NOMO-1 (cell line): ENCODE results near the gene ACOT11.

Experiments used
- DNase-seq, 2 experiments: peaks; one replicate each; lab custom pipeline; 2025; ENCODE audit not compliant: unreplicated experiment in 2 of 2; lab: John Stamatoyannopoulos, UW

ACOT11 gene

GRCh38 chr1:54640863-54641836 is 93.1 kb downstream of the ACOT11 start, which contains the start of gene MROH7:
MROH7 (plus strand) TSS chr1:54641786; CDS start chr1:54652927, 11,141 bp downstream.
- DNase-seq, result no peak

DNA sequence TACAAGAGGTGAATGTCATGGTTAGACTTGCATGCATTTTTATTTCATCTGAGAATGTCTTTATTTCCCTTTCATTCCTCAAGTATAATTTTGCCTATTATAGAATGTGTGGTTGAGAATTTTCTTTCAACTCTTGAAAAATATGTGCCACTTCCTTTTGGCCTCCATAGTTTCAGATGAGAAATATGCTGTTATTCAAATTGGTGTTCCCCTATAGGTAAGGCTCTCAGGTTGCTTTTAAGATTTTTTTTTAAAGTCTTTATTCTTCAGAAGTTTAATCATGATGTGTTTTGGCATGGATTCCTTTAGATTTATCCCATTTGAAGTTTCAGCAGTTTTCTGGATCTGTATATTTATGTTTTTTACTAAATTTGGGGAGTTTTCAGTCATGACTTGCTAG is 95.7 kb downstream of the ACOT11 start:
- no peak for DNase-seq

DNA sequence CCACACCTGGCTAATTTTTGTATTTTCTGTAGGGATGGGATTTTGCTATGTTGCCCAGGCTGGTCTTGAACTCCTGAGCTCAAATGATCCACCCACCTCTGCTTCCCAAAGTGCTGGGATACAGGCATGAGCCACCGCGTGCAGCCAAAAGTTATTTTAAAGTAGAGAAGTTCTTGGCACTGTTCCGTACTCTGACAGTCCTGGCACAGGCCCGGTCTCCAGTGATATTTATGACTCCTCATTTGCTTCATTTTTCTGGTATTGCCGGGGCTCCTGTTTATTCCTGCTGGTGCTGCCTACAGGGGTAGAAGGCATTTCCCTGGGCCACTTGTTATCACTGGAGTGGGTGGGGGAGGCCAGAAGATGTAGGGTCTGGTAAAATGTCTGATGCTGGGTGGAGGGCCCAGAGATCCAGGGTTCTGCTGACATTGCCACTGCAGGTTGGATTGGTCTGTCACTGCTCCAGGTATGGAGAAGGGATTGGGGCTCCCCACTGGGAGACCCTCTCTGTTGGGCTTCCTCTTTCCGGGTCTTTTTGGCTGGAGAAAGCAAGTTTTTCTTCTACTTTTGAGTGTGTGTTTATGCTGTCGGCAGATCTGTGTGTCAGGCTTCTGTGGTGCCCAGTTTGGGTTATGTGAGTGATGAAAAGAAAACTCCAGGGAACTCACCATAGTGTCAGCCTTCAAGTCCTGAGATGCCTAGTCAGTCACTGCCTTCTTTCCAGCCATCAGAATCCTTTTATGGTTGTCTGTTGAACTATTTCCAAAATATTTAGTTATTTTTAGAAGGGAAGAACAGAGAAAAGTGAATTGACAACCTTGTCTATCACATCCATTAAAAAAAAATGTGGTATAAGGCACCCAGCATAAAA is 98.0 kb downstream of the ACOT11 start:
- DNase-seq, result no peak

DNA sequence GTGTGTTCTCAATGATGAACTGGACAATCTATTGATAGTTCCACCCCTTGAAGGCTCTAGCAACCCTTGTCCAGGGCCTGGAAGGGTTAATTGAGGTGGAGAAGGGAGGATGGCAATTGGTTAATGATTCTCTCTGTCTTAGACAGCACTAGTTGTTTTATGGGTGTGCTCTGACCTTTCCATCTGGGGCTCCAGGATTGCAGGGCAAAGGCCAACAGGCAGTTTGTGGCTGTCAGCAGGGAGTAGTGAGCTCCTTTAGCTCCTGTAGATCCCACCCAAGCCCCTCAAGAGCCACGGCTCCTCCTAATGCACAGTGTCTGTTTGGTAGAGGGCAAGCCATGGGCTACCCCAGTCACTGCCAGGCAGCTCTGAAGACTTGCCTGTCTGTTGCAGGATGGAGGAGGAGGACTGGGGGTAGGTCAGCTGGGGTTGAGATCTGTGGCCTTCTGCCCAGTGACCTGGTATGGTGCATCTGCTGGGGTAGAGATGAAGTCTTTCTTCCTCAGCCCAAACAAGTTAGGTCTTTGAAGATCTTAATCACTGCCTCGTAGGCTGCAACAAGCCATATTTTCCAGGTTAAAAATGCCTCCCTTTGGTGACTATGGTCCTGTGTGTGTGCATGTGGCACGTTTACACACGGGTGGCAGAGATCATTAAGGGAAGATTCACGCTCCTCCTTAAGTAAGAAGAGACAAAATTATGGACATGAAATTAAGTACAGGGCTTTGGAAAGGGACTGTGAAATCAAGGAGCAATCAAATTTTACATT is 101.3 kb downstream of the ACOT11 start:
- DNase-seq, result no peak

GRCh38 chr1:54649921-54650320 is 101.9 kb downstream of the ACOT11 start:
- DNase-seq, result no peak

GRCh38 chr1:54650417-54650816 is 102.4 kb downstream of the ACOT11 start:
- DNase-seq, result no peak

DNA sequence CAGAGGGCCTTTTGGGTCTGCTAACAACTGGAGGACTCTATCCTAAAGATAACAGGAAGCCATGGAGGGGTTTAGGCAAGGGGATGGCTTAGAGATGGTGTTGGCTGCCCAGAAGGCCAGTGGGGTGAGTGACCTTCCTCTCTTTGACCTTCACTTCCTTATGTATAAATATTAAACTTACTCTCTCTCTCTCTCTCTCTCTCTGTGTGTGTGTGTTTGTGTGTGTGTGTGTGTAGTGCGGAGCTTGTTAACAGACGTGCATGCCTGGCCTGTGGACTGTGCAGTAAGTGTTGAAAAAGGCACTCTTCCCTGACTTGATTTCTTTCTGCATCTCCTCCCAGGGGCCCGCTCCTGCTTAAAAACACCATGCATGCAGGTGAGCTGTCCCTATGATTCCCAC is 103.6 kb downstream of the ACOT11 start:
- DNase-seq, result no peak

DNA sequence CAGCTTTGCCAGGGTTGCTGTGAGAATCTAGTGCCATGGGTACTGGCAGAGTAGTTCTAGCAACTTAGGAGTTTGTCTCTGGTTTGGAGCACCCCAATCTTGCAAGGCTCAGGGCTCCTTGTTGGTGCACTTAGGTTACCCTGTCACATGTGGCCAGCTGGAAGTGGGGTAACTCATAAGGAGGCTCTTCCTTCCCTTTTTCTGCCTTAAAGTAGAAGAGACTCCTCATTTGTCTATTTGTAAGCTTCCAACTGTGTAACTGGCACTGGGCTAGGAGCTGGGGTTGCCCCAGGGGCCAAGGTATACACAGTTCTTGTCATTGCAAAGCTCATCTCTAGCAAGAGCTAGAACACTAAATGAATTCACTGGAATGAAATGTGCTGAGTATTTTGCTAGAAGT is 104.1 kb downstream of the ACOT11 start:
- DNase-seq, result peak; percentile 50 to 71

DNA sequence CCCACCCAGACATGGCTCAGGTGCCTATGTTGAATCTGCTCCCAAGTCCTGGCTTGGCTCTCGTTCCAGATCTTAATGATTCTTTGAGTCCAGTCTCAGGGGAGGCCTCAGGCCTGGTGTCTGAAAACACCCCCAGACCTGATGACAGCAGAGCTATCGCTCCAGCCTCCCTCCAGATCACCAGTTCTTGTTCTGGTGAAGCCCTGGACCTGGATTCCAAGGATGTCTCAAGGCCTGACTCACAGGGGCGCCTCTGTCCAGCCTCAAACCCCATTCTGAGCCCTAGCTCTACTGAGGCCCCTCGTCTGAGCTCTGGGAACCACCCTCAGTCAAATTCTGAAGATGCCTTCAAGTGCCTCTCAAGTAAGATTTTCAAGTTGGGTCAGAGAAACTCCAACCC is 105.0 kb downstream of the ACOT11 start:
- no peak for DNase-seq

DNA sequence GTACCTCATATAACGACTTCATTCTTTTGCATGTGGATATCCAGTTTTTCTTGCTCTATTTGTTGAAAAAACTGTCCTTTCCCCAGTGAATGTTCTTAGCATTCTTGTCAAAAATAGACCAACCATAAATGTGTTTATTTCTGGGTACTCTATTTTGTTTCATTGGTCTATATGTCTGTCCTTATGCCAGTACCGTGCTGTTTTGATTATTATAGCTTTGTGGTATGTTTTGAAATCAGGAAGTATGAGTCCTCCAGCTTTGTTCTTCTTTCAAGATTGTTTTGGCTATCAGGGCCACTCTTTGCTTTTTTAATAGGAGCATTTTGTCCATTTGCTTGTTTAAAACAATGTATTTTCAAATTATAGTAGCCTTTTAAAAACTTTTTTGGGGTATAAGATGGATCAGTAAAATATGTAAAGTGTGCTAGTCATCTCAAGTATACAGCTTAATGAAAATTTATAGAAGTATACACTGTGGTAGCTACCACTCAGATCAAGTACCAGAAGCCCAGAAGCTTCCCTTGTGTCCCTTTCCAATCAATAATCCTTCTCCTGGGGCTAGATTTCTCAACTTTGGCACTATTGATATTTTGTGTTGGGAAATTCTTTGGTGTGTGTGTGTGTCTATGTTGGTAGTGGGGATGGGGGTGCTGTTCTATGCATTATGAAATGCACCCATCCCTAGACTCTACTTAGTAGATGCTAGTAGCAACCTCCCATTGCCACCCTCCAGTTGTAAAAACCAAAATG is 110.3 kb downstream of the ACOT11 start:
- no peak for DNase-seq
